ENCODE results near the gene CDK2.
"Not testable (repeated sequence)": the region's sequence is repeated elsewhere in the genome, so short reads cannot be mapped to it uniquely, and the experiment has no call there.

Gene CDK2

DNA sequence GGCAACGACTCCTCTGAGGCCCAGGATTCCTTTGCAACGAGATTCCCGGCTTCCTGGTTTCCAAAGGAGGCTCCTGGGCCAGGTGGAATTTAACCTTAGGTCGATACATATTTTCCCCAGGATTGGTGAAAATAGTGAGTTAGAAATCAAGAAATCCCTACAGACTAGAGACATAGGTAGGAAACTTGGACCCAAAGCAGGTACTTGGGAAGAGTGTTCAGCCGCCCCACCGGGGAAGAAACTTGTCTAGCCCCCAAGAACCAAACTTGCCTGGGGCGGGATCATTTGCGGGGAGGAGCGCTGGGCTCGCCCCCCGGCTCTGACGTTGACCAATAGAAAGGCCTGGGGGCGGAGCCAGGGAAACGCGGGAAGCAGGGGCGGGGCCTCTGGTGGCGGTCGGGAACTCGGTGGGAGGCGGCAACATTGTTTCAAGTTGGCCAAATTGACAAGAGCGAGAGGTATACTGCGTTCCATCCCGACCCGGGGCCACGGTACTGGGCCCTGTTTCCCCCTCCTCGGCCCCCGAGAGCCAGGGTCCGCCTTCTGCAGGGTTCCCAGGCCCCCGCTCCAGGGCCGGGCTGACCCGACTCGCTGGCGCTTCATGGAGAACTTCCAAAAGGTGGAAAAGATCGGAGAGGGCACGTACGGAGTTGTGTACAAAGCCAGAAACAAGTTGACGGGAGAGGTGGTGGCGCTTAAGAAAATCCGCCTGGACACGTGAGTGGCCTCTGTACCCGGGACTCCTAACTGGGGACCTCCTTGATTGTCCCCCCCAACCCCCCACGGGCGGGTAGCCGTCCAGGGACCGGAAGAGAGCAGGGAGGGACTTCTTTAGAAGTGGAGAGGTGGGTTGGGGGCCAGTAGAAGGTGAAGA lies at the start of gene CDK2:
Gene CDK2 (plus strand): TSS at position 423 of the 874 bp plus-strand sequence. CDS start 179 bp downstream, at position 602.
- DNase-seq: peak; percentile 96

DNA sequence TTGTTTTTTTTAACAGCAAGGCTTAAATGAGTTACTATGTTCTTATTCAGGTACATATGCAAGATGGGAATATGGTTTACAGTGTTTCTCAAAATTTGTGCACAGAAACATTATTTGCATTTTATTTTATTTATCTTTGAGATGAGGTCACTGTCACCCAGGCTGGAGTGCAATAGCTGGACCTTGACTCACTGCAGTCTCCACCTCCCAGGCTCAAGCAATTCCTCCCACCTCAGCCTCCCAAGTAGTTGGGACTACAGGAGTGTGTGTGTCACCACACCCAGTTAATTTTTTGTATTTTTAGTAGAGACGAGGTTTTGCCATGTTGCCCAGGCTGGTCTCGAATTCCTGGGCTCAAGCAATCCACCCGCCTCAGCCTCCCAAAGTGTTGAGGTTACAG lies 47.6 kb upstream of the CDK2 start:
- not testable (repeated sequence) for DNase-seq

DNA sequence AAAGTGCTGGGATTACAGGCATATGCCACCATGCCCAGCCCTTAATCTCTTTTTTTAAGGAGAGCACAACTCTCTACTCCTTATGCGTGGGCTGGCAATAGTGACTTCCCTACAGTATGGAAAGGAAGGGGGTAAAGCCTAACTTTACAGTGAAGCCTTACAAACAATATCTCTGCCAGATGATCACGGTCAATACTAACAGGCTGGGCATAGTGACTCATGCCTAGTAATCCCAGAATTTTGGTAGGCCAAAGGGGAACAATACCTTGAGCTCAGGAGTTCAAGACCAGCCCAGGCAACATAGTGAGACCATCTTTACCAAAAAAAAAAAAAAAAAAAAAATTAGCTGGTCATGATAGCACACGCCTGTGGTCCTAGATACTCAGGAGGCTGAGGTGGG lies 44.5 kb upstream of the CDK2 start:
- no peak for DNase-seq

DNA sequence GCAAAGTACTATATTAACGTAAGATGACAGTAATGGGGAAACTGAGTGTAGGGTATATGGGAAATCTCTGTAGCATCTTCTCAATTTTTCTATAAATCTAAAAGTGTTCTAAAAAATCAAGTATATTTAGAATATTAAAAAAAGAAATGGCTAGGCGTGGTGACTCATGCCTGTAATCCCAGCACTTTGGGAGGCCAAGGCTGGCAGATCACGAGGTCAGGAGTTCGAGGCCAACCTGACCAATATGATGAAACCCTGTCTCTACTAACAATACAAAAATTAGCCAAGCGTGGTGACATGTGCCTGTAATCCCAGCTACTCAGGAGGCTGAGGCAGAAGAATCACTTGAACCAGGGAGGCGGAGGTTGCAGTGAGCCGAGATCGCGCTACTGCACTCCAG lies 43.0 kb upstream of the CDK2 start:
- DNase-seq: not testable (repeated sequence)

DNA sequence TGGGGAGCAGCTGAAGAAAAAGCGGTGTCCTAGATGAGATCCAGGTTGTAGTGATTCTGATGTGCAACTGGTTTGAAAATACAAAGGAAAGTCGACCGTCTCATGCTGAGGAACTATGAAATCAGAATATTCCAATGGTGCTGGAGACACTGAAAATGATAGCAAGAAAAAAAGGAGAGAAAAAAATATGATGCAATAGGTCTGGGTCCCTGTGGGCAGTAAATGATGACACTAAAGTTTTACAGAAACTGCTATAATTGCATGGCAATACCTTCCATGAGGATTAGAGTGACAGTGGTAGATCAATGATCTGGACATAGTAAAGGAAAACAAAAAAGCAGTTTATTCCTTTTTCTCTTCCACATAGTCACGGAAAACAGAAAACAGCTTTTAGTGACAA lies 41.3 kb upstream of the CDK2 start:
- DNase-seq: no peak

DNA sequence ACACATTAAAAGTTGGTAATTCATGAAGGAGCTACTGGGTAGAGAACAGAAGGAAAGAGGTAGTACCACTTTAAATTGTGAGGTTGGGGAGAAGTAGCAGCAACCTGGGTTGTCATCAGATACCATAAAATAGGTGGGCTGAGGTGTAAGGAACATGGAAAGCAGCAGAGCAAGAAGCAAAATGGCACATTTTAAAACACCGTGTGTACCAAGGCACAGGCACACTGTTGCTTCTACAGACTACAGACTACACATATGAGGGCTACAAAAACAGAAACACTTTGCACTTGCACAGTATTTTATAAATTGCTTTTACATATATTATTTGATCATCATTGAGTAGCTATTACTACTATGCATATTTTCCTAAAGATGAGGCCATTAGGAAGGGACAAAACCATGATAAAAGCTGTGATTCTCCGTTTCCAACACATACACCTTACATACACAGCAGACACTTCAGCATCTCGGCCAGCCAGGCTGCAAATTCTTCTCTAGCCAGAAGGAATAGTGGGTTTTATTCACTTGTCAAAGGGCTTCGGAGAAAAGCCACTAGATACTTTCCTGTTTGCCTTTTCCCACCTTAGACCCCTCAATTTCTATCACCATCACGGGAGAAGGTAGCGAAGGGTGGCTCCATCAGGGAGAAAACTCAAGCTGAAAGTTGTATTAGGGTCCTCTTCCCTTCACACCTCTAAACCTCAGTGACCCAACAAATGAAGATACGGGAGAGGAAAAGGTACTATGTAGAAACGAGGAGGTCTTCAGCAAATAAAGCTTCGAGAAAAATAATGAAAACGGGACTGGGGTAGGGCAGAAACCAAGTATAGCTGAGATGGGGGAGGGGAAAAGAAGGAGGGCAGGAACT lies 40.5 kb upstream of the CDK2 start:
- DNase-seq: peak; percentile 16

DNA sequence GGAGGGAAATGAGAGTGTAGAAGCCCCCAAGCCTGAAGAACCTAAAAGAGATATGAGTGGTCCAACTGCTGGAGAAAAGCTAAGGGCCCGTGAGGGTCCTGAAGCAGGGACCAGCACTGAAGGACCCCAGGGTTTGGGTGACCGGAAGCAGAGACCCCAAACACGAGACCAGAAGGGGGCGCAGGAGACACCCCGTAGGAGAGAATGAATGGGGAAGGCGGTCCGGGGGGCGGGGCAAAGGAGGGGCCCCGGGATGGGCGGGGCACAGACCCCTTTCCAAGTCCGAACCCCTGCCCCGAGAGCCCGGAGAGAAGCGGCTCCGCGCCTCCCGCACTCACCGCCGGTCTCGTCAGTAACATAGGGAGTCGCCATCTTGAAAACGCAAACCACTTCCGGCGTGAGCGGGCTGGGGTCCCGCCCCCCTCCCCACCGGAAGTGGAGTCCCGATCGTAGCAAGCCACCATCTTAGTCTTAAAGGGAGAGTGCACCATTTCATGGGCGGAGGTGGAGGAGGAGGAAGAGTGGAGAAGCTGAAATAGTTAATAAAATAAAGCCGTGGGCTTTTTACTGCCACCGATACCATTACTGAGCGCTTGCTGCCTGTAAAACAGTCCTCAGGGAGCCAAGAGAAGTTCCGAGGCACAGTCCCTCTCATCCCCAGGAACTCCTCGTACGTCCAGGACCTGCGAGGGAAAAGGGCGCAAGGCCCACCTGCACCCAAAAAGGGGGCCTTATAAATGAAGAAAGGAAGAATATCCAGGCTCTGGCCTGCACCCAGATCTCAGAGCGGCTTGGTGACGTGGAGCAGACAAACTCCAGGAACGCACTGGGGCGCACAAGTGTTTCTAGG lies 39.7 kb upstream of the CDK2 start:
- peak; percentile 95 for DNase-seq

DNA sequence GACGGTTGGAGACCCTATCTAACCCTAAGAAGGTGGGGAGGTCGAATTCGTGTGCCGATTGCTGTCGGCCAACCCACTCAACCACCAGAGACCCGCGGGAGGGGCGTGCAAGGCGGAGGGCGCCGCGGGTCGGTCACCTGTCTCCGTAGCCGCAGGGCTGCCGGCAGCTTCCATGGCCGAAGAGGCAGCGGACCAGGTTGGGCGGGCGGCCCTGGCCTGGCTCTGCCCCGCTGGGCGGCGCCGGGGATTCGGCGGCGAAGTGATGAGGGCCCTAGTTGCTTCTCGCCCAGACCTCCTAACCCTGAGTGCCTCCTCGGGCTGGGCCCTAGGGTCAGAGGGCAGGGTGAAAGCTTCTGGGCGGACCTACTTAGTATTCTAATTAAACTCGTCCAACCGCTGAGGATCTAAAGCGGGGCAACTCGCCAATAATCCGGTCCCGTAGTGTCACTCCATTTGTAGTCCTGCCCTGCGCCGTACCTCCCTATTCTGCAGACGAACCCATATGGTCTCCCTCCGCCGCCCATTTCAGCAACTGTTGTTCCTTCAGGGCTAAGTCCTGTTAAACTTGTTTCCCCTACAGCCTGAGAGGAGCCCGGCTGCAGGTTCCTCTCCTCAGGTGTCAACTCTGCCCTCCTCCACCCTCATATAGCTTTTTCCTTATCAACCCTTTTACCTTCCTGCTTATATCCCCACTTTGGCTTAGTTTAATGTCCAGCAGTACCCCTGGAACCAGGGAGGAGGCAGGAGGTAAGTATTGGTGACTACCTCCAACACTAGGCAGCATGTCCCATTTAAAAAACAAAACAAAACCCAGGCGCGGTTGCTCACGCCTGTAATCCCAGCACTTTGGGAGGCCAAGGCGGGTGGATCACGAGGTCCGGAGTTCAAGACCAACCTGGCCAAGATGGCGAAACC lies 38.8 kb upstream of the CDK2 start, which contains the start of gene PYM1:
Gene PYM1 (minus strand): TSS at position 307 of the 915 bp plus-strand sequence. CDS start 133 bp downstream, at position 174.
- peak; percentile 82 for DNase-seq

DNA sequence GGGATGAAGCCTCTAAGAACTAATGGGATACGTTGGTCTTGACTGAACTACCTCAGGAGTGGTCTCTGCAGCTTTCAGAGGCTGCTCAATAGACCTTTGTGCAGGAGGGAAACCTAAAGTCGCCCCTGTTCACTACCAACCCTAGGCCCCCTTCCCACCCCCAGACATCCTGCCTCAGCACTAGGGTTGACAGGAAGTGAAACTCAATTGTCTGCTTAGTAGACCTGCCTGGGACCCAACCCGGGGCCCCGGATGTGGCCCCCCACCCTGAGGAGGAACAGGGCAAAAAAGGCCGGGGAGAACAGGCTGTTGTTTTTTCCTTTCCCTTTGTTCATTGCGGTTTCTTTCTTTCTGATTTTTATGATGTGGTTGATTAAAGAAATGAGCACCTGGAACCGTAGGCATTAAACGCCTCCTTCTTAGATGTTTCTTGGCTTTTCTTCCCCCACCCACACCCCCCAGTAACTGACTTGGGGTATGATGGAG lies 37.3 kb upstream of the CDK2 start:
- peak; percentile 89 for DNase-seq

DNA sequence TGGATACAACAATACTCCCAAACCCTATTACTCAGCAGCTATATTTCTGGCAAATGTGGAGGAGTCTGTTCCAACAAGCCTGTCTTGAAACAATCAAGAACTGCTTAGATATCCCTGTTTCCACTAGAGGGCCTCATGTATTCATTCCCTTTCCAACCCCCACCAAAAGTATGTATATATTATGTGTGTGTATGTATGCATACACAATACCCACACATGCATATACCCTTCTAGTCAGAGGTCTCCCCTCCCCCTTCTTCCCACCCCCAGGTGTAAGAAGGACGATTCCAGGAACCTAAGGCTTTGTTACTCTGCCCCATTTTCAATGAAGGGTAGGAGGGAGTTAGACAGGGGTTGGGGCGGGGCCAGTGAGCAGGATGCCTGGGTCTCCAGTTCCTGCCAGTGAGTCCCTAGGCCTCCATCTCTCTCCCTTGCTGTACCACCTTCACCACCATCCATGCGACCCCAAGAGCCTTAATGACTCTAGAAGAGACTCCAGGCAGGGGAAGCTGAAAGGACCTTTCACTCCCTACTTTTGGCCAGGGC lies 35.8 kb upstream of the CDK2 start, which contains the start of gene DGKA:
Gene DGKA (plus strand): TSS at position 392 of the 546 bp plus-strand sequence. CDS start 5,342 bp downstream, outside the sequence.
- peak; percentile 91 for DNase-seq

DNA sequence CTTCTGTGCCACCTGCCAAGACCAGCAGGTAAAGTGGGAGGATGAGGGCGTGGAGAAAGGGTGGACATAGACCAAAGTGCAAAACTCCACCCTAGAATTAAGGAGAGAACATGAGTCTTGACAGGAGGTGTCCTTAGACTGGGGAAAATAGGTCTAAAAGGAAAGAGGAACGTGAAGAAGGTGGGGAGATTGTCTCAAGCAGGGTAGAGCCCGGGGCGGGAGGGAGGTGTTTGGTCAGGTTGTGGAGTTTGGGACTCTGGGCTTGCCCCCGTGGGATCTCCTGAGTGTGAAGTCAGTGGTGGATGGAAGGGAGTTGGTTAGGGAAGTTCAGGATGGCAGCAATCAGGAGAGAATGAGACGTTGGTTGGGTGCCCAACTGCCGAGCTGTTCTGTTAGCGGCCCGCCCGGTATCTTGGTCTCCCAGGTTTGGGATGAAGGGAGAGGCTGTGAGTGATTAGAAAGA lies 35.3 kb upstream of the CDK2 start:
- no peak for DNase-seq

DNA sequence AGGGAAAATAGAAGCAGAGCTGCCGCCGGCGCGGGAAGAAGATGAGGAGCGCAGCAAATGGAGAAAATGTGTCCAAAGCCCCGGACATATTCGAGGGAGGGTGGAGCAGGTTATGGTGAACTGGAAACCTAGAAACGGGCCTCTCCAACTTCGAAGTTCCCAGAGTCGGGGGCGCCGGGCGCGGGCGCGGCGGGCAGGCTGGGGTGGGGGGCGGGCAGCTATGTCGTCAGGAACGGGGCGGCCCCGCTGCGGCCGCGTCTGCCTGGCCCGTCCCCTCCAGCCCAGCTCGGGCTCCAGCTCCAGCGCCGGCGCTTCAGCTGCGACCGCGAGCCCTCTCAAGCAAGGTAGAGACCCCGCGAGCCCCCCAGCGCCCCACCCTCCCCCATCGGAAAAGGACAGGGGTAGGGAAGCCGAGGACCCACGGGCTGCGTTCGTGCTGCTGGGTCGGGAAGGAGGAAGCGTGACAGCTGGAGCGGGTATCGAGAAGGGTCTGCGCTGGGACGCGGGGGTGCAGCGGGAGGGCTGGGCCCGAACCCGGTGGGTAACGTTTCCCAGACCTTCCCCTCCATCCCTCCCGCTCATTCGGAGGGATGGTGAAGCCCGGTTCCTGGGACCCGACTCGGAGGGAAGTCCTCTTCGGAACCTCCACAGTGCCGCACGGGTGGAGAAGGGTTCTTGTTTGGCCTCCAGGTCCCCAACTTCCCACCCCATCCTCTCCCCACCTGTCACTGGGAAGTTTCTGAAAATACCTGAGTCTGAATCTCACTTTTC lies 34.7 kb upstream of the CDK2 start:
- peak; percentile 40 for DNase-seq

DNA sequence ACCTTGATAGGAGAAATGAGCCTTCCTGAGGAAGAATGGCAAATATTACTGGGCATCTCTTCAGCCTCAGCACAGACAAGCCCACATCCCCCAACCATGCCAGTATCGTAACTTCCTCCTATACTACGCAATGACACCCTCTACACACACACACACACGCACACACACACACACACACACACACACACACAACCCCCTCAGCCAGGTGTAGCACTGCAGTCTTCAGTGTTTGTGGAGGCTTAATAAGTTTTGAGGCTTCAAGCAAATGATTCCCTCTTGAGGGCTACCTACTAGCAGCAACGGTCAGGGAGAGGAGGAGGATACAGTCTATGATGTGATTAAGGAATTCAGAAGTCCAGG lies 34.1 kb upstream of the CDK2 start:
- peak; percentile 58 for DNase-seq

DNA sequence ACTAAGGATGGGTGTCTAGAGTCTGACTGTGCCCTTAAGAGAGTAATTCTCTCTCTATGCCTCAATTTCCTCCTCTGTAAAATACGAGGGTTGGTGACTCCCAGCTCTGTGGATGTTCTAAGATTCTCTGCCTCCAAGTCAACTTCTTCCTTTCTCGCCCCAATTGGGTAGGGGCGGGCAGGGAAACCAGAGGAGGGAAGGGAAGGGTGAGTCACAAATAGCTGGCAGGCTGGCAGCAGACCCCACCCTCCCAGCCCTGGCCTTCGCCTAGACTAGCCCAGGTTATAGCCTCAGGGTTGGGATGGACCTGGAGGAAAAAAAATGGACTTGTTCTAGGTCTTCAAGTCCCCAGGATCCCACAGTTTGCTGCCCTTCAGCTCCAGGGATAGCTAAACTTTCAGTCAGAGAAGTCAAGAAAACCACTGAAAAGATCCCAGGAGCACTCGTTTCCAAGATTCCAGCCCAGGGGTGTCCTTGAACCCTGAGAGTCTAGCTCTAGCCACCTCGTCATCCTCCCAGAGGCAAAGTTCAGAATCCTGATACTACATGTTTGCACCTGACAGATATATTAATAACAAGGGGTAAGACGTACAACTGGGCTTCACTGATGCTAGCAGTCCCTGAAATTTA lies 33.3 kb upstream of the CDK2 start:
- no peak for DNase-seq

DNA sequence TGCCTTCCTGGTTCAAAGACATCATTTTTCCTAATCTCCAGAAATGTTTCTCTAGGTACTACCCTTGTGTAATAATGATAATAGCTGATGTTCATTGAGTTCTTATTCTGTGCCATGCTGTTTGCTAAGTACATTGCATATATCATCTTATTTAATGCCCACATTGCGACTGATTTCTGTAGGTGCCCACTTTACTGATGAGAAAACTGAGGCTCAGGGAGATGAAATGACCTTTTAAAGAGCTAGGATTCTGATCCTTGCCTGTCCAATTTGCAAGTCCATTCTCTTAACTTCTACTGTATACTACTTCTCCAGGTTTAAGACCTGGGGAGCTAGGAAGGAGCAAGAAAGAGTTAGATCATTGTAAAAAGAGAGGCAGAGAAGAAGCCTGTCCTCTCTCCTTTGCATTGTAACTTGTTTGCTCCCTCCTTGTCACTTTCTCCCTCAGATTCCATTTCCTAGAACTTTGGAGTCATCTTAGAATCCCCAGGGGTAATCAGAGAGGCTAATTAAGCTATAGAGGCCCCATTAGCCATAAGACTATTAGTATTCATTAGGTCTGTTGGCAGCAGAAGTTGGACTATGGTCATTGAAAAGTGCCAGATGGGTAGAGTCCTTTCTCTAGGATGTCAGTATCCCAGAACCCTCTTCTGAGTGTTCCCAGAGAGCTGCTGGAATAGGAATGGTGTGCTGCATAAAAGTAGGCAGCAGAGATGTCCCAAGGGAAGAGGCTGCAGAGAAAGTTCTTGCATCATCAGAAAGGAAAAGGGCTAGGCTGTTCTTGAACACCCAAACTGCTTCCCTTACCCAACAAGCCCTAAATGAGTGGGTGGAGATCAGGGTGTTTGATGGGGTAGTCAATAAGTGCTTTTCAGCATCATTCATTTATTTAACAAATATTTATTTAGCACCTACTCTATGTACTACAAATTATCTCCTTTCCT lies 32.6 kb upstream of the CDK2 start:
- DNase-seq: no peak

DNA sequence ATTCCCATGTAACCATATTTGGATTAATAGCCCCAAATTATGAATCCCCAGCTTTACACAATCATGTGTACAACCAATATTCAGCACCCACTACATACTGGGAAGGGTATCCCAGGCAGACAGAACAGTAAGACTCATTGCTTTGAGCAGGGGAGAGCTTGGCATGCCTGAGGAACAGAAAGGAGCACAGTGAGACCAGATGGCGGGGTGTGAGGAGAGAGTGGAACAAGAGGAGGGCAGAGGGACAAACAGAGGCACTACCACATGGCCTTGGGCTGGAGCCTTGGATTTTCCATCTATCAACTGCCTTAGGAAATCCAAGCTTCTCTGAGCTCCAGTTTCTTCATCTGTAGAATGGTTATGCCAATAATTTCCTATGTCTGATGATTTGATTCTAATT lies 31.9 kb upstream of the CDK2 start:
- DNase-seq: no peak

DNA sequence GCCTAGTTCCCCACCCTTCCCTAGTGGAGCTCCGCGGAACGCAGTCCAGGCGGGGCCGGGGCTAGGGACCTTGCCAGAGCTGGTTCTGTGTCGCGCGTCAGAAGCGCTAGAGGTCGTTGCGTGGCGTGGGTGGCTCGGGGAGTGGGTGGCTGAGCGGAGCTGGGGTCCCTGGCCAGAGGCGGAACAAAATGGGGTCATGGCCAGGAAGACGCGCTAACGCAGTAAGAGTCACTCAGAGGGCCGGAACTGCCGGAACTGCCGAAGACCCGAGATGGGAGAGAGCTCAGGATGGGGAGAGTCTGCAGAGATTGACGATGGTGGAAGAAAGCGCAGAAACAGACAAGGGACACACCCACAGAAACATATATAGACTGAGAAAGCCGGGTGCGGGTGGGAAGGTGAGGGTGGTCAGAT lies 30.9 kb upstream of the CDK2 start:
- DNase-seq: peak; percentile 56

DNA sequence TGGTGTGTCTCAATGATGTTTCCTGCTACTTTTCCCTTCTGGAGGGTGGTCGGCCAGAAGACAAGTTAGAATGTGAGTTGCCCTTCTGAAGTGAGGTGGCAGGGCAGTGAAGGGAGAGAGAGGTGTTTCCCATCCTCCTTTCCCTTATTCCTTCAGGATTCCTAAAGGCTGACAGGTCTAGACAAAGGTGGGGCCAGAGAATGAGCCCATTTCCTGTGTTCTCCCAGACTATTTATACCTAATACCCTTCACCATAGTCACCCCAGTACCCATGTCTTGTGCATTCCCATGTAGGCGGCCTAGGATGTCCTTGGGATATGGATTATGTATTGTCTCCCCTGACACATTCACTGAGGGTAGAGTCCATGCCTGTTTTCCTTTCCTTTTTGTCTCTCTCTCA lies 28.6 kb upstream of the CDK2 start:
- DNase-seq: no peak
